T-cell (primary cell): Measurements from ENCODE around the gene SLC24A3. TPM values are rescaled to one million over a fixed set of nuclear protein-coding genes. Genes with fewer than 3 reads are reported as not detected.

Experiments used
- ATAC-seq, 4 experiments: fragments of 200-7000 bp in 3 of 4; fragments of 150-1000 bp in 1 of 4; cut with Tn5 transposase; replicated peaks in 1 of 4; 1 replicate in 3 of 4; 2 replicates in 1 of 4; pipeline ENCODE4 v1.10.0; 2021; ENCODE audit warnings: moderate library complexity in 3 of 4, mild to moderate bottlenecking in 2 of 4, moderate number of reproducible peaks in 1 of 4
- CTCF ChIA-PET, 2 donors: fragments of 300-600 bp; sonication (Branson Sonifier 250); formaldehyde crosslinking; loops; one replicate each; lab custom pipeline; 2022; ENCODE audit warnings: antibody characterized with exemption in 2 of 2; lab: Charles Lee
- POLR2A ChIA-PET, 2 donors: fragments of 300-600 bp; sonication (Branson Sonifier 250); formaldehyde crosslinking; loops; one replicate each; lab custom pipeline; 2022; ENCODE audit warnings: antibody characterized with exemption in 2 of 2; lab: Charles Lee
- DNase-seq, 35 experiments: peaks; one replicate each; pipeline versions ENCODE4 v3.0.0 to v3.0.0-alpha.2; 2013 to 2023
- H3K27ac ChIP-seq: one replicate; pipeline ENCODE4 v1.5.1; 2013; ENCODE audit warnings: low read length
- H3K27me3 ChIP-seq, 2 experiments: replicated peaks in 1 of 2; 1 replicate in 1 of 2; 2 replicates in 1 of 2; pipeline versions ENCODE4 v1.6.1 to v1.7.0; 2013; ENCODE audit warnings: low read length in 1 of 2, mixed read lengths in 1 of 2; ENCODE audit not compliant: control insufficient read depth in 2 of 2, insufficient read depth in 2 of 2; ENCODE audit errors: extremely low read depth in 1 of 2
- H3K36me3 ChIP-seq, 2 donors: 1 replicate in 1 of 2; 2 replicates in 1 of 2; pipeline versions ENCODE4 v1.6.1 to v1.7.0; 2013; ENCODE audit warnings: low read length in 1 of 2; ENCODE audit not compliant: control insufficient read depth in 2 of 2, insufficient read depth in 1 of 2; ENCODE audit errors: extremely low read depth in 1 of 2
- H3K4me1 ChIP-seq, 2 experiments: 1 replicate in 1 of 2; 2 replicates in 1 of 2; pipeline versions ENCODE4 v1.6.1 to v1.7.0; 2013; ENCODE audit warnings: low read length in 2 of 2, mixed read lengths in 1 of 2; ENCODE audit not compliant: insufficient read depth in 2 of 2, control insufficient read depth in 1 of 2; ENCODE audit errors: extremely low read depth in 1 of 2
- H3K4me3 ChIP-seq, 2 donors: 1 replicate in 1 of 2; 2 replicates in 1 of 2; pipeline versions ENCODE4 v1.5.1 to v1.7.0; 2013; ENCODE audit warnings: mild to moderate bottlenecking in 2 of 2, low read length in 1 of 2, moderate library complexity in 1 of 2; ENCODE audit not compliant: control insufficient read depth in 1 of 2; ENCODE audit errors: extremely low read depth in 1 of 2
- H3K9me3 ChIP-seq: 2 replicates; pipeline ENCODE4 v1.7.0; 2013
- H3K27ac Mint-ChIP-seq, 2 donors: one replicate each; pipeline ENCODE4 v1.8.0; 2020 to 2021; ENCODE audit warnings: mild to moderate bottlenecking in 2 of 2, mixed read lengths in 2 of 2
- H3K27me3 Mint-ChIP-seq, 2 donors: one replicate each; pipeline ENCODE4 v1.8.0; 2021 to 2022; ENCODE audit warnings: mixed read lengths in 2 of 2
- H3K36me3 Mint-ChIP-seq: one replicate; pipeline ENCODE4 v1.8.0; 2021; ENCODE audit warnings: mixed read lengths
- H3K4me1 Mint-ChIP-seq, 3 donors: one replicate each; pipeline ENCODE4 v1.8.0; 2020 to 2022; ENCODE audit warnings: mixed read lengths in 3 of 3, mild to moderate bottlenecking in 1 of 3
- H3K4me3 Mint-ChIP-seq, 3 donors: one replicate each; pipeline ENCODE4 v1.8.0; 2020 to 2022; ENCODE audit warnings: mild to moderate bottlenecking in 3 of 3, mixed read lengths in 3 of 3, moderate library complexity in 3 of 3
- H3K9me3 Mint-ChIP-seq, 3 donors: one replicate each; pipeline ENCODE4 v1.8.0; 2020 to 2022; ENCODE audit warnings: mixed read lengths in 3 of 3
- WGBS: methylation state at CpG from one replicate; pipeline ENCODE4 v1.1.5; 2013; ENCODE audit warnings: missing lambda C conversion rate; ENCODE audit not compliant: insufficient coverage; 5-methylcytosine and 5-hydroxymethylcytosine counted together
- total RNA-seq, 35 experiments: library from RNA in 6 of 35; stranded (reverse) in 6 of 35; fragments of 120-200 nt in 1 of 35; gene quantifications; one replicate each; pipeline versions ENCODE4 v1.2.1 to v1.2.4 and lab custom pipeline; 2013 to 2026

The SLC24A3 gene
- total RNA-seq, 5 donors from 2014 or later (not counting 1 experiment from before 2014, with no cell fraction given), result 0.06 to 0.25 (median 0.12) TPM

DNA sequence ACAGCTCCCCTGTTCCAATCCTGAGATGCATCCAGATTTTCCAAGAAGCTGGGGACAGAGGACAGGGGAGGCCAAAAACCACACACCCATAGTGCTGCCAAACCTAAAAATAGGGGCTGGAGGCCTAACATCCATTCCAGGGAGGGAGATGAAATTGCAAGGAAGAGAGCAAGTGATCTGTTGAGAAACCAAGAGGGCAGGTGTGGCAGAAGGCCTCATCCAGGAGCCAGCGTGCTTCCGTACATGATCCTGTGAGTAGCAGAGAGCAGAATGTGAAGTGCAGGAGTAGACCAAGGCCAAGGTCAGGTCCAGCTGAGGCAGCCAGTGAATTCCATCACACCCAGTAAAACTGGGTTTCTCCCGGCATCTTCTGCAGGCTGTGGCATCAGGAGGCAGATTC lies 377.9 kb downstream of the SLC24A3 start:
- no peaks in the 10 kb centered on the region for H3K9me3 Mint-ChIP-seq
- H3K4me1 Mint-ChIP-seq, result no peaks in the 10 kb centered on the region
- ChIA-PET POLR2A (no interaction called here), CTCF (no interaction called here)
- Histone ChIP-seq H3K9me3 (no peaks in the 10 kb centered on the region), H3K27ac (no peak overlapping the region), H3K27me3 (peaks cover 0 to 7% of the 10 kb centered on the region in 2 experiments), H3K4me1 (no peaks in the 10 kb centered on the region), H3K36me3 (no peaks in the 10 kb centered on the region), H3K4me3 (no peak overlapping the region)
- no peak overlapping the region for H3K27ac Mint-ChIP-seq
- 84% methylated on average over 3 of the region's 3 CpGs for WGBS
- H3K27me3 Mint-ChIP-seq, result peaks cover 0 to under 1% of the 10 kb centered on the region in 2 donors
- ATAC-seq, result no peak
- no peaks in the 10 kb centered on the region for H3K36me3 Mint-ChIP-seq
- DNase-seq, result no peak
- no peak overlapping the region for H3K4me3 Mint-ChIP-seq

DNA sequence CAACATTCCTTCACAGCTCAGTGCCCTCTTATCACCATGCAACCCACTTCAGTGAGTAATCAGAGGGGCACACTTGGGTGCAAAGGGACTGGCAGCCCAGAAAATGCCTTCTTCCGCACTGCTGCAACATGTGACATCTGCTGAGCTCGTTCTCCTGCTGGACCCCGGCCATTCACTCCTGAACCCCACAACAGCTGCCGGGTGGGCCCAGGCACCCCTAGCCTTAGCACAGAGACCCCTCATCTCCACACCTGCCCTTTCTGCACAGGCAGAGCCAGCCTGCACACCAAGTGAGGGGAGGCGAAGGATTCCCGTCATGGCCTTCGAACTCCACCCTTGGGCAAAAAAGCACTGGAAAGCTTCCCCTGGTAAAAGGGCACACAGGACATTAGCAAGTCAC lies 381.3 kb downstream of the SLC24A3 start:
- Mint-ChIP-seq H3K9me3 (no peaks in the 10 kb centered on the region), H3K4me3 (no peak overlapping the region), H3K4me1 (no peaks in the 10 kb centered on the region), H3K27me3 (no peaks in the 10 kb centered on the region), H3K36me3 (no peaks in the 10 kb centered on the region), H3K27ac (no peak overlapping the region)
- POLR2A ChIA-PET, result no interaction called here
- Histone ChIP-seq H3K4me3 (no peak overlapping the region), H3K27ac (no peak overlapping the region), H3K4me1 (no peaks in the 10 kb centered on the region), H3K9me3 (no peaks in the 10 kb centered on the region), H3K27me3 (peaks cover 0 to 7% of the 10 kb centered on the region in 2 experiments), H3K36me3 (no peaks in the 10 kb centered on the region)
- CTCF ChIA-PET, result no interaction called here
- WGBS, result 88% methylated on average over 7 of the region's 7 CpGs
- no peak for ATAC-seq
- no peak for DNase-seq

DNA sequence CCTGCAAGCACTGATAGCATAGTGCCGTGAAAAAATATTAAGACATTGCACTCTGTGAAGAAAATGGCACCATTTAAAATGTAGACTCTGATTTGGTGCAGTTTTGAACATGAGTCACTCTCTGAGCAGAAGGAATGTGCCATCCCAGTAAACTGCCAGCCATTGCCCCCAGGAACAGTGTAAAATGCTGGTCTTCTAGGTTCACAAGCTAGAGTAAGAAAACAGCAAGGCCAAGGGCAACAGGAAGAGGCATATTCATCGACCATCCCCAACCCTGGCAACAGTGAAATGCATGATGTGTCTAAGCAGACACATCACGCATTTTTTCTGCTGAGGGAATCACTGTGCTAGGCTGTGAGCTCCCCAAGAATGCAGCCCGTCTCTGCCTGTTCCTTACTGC lies 382.5 kb downstream of the SLC24A3 start:
- no peaks in the 10 kb centered on the region for H3K27me3 Mint-ChIP-seq
- no peak overlapping the region for H3K4me3 Mint-ChIP-seq
- no peaks in the 10 kb centered on the region for H3K9me3 Mint-ChIP-seq
- Histone ChIP-seq H3K9me3 (no peaks in the 10 kb centered on the region), H3K4me1 (no peaks in the 10 kb centered on the region), H3K27me3 (peaks cover 0 to 7% of the 10 kb centered on the region in 2 experiments), H3K4me3 (no peak overlapping the region), H3K27ac (no peak overlapping the region), H3K36me3 (no peaks in the 10 kb centered on the region)
- H3K4me1 Mint-ChIP-seq, result no peaks in the 10 kb centered on the region
- H3K36me3 Mint-ChIP-seq, result no peaks in the 10 kb centered on the region
- 76% methylated on average over 3 of the region's 4 CpGs for WGBS
- ChIA-PET POLR2A (no interaction called here), CTCF (no interaction called here)
- DNase-seq (no peak), ATAC-seq (no peak)
- no peak overlapping the region for H3K27ac Mint-ChIP-seq

DNA sequence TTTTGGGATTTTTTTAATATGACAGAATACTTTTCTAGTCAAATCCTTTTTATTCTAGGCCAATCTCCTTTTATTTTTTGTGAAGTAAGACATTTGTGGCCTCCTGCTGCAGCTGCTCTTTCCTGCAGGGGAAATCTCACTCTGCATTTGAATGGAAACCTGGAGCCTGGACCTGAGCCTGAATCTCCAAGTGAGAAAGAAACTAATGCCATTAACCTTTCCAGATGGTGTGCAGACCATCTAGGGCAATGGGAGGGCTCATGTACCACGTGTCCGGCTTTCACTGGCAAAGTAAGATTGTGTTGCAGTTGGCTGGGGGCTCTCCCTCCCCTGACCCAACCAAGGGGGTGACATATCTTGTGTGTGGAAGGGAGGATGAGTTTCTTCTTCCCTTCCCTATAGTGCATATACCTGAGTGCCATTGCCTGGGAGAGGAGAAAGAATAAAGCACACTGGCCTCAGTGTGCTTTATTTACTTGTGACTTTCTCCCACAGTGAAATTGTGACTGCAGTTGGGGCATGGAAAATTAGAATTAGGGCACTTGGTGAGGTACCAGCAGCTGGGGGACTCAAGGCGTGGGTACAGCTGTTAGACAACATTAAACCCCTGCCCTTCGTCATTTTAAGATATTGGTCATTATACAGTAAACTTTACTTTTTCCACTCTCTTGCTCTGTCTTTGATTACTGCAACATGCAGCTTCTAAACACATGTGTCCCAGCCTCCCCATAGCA lies 385.8 kb downstream of the SLC24A3 start:
- Histone ChIP-seq H3K27me3 (peaks cover 0 to 6% of the 10 kb centered on the region in 2 experiments), H3K4me3 (no peak overlapping the region), H3K27ac (no peak overlapping the region), H3K36me3 (no peaks in the 10 kb centered on the region), H3K4me1 (no peaks in the 10 kb centered on the region), H3K9me3 (no peaks in the 10 kb centered on the region)
- POLR2A ChIA-PET, result no interaction called here
- no peaks in the 10 kb centered on the region for H3K27me3 Mint-ChIP-seq
- H3K4me3 Mint-ChIP-seq, result no peak overlapping the region
- no CpG with 5 or more reads among the region's 4 CpGs for WGBS
- DNase-seq, result no peak
- no peak overlapping the region for H3K27ac Mint-ChIP-seq
- no peak for ATAC-seq
- CTCF ChIA-PET, result no interaction called here
- no peaks in the 10 kb centered on the region for H3K4me1 Mint-ChIP-seq
- H3K36me3 Mint-ChIP-seq, result no peaks in the 10 kb centered on the region
- no peaks in the 10 kb centered on the region for H3K9me3 Mint-ChIP-seq

DNA sequence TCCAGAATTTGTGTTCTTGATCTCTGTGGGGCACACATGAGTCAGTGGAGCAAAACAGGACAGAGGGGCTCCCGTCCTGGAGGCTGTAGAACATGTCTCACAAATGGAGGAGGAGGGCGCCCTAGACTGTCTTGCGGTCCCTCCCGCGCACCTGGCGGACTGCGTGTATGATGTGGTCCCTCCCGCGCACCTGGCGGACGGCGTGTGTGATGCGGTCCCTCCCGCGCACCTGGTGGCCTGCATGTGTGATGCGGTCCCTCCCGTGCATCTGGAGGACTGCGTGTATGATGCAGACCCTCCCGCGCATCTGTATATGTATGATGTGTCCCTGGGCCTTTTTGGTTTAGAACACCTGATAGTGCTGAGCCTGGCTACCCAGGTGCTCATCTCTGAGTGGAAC lies 386.8 kb downstream of the SLC24A3 start:
- Mint-ChIP-seq H3K36me3 (no peaks in the 10 kb centered on the region), H3K27me3 (no peaks in the 10 kb centered on the region), H3K27ac (no peak overlapping the region), H3K9me3 (no peaks in the 10 kb centered on the region), H3K4me1 (no peaks in the 10 kb centered on the region), H3K4me3 (no peak overlapping the region)
- Histone ChIP-seq H3K4me3 (no peak overlapping the region), H3K27me3 (peaks cover 0 to 3% of the 10 kb centered on the region in 2 experiments), H3K27ac (no peak overlapping the region), H3K36me3 (no peaks in the 10 kb centered on the region), H3K9me3 (no peaks in the 10 kb centered on the region), H3K4me1 (no peaks in the 10 kb centered on the region)
- ChIA-PET POLR2A (interaction anchor here in 1 of 2 donors (0.6 kb wide), 1 partner anchor 1958 kb away, joined by 3 read pairs; no protein-coding TSS in a partner anchor), CTCF (no interaction called here)
- 96% methylated on average over 20 of the region's 20 CpGs for WGBS
- no peak for DNase-seq
- no peak for ATAC-seq

DNA sequence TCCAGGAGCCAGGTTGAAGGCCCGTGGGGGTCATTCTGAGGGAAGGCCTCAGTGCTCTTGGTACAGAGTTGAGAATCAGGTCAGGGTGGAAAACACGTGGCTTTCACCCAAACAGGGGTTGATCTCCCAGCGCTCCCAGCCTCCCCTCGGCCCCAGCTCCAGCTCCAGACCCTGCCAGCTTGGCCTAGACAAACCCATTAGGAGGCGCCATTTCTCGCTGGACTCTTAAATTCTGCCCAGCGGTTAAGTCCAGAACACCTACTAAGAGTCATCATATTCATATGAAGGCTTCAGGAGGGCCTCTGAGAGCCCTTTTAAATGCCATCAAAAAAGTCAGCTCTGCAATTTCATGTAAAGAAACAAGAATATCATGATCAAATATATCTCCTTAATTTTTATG lies 387.6 kb downstream of the SLC24A3 start:
- ChIA-PET POLR2A (no interaction called here), CTCF (no interaction called here)
- 79% methylated on average over 5 of the region's 7 CpGs for WGBS
- Histone ChIP-seq H3K27ac (no peak overlapping the region), H3K4me3 (no peak overlapping the region), H3K9me3 (no peaks in the 10 kb centered on the region), H3K36me3 (no peaks in the 10 kb centered on the region), H3K4me1 (no peaks in the 10 kb centered on the region), H3K27me3 (peaks cover 0 to 3% of the 10 kb centered on the region in 2 experiments)
- ATAC-seq (no peak), DNase-seq (no peak)
- Mint-ChIP-seq H3K27ac (no peak overlapping the region), H3K4me1 (no peaks in the 10 kb centered on the region), H3K9me3 (no peaks in the 10 kb centered on the region), H3K27me3 (no peaks in the 10 kb centered on the region), H3K4me3 (no peak overlapping the region), H3K36me3 (no peaks in the 10 kb centered on the region)
